ENCODE data around the gene OR10H1.
A peak's percentile ranks its signal among the peaks of the same experiment; 100 is the strongest.
"Not testable (repeated sequence)": the region's sequence is repeated elsewhere in the genome, so short reads cannot be mapped to it uniquely, and the experiment has no call there.

The OR10H1 gene

GRCh38 chr19:15774159-15774558, 41.3 kb downstream of the OR10H1 start:
- not testable (repeated sequence) for DNase-seq (ENCODE audit: low spot score)

GRCh38 chr19:15769586-15769985, 45.9 kb downstream of the OR10H1 start:
- no peak for DNase-seq (ENCODE audit: low spot score)

- DNase-seq (ENCODE audit: low spot score) = peak; percentile 5
Measured at GRCh38 chr19:15759962-15760565, 55.4 kb downstream of the OR10H1 start.

- no peak for DNase-seq (ENCODE audit: low spot score)
Measured at GRCh38 chr19:15758379-15758778, 57.1 kb downstream of the OR10H1 start.
